ENCODE results near the gene TULP1. TPM values are rescaled to one million over a fixed set of nuclear protein-coding genes. Genes with fewer than 3 reads are reported as not detected.

The TULP1 gene
- total and polyA plus RNA-seq, 2 of the 8 experiments (the other 6 are each of a cell fraction or from before 2014, with no cell fraction given) = 3.2 to 6.8 TPM

DNA sequence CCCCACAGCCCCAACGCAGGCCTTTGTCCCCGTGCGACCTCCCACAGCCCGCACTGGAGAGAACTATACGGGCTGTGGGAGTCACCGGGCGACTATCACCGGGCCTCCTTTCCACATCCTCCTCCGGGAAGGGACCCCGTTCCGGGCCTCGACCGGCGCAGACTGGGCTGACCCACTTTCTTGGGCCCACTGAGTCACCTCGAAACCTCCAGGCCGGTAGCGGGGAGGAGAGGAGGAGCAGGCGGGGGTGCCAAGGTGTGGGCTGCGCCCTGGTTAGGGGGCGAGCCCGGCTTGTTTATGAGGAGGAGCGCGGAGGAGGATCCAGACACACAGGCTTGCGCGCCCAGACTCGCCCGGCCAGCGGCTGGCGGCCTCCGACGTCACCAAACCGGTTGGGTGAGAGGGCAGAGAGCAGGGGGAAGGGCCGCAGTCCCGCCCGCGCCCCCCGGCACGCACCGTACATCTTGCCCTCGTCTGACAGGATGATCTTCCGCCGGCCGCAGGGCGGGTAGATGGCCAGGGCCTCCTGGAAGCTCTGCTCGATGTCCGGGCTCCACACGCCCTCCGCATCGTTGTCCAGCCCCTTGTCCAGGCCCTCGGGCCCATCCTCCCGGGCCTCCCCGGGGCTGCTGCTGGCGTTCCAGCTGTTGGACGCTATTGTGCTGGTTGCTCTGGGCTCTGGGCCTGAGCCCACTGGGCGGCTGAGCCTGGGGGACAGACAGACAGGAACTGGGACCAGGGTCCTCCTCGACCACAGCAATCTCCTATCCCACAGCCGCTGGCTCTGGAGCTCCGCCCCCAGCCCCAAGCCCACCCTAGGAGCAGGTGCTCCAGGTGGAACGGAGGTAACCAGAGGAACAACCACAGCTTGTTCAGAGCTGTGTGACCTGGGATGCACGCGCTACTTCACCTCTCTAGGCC lies 26.4 kb downstream of the TULP1 start (continued):
- TF ChIP-seq SAP30 (IDR thresholded peaks at IDR 0.05; ENCODE audit: insufficient read depth, insufficient replicate concordance, low read length) (no peak), SIX5 (IDR thresholded peaks at IDR 0.05; ENCODE audit: low read depth, low read length) (no peak), SUZ12 (IDR thresholded peaks at IDR 0.05; ENCODE audit: low read length) (no peak), ZNF274 (IDR thresholded peaks at IDR 0.05; ENCODE audit: borderline replicate concordance, extremely low read depth, low read length) (no peak), MAFK (IDR thresholded peaks at IDR 0.05; ENCODE audit: low read depth, low read length) (no peak), ASH2L (IDR thresholded peaks at IDR 0.05; ENCODE audit: low read length) (peak; percentile 98), BRCA1 (IDR thresholded peaks at IDR 0.05; ENCODE audit: low read depth, low read length) (no peak), TAF1 (IDR thresholded peaks at IDR 0.05; ENCODE audit: low read depth, low read length) (peak; percentile 92), POLR2AphosphoS5 (IDR thresholded peaks at IDR 0.05; ENCODE audit: low read depth, low read length) (peak; percentile 94), NRF1 (IDR thresholded peaks at IDR 0.05; ENCODE audit: low read depth, low read length) (no peak), SP1 (IDR thresholded peaks at IDR 0.05; ENCODE audit: low read depth, low read length) (peak; percentile 96), CHD1 (IDR thresholded peaks at IDR 0.05; ENCODE audit: low read depth, low read length) (no peak), CREB1 (IDR thresholded peaks at IDR 0.05) (peak; percentile 93), KDM5A (IDR thresholded peaks at IDR 0.05; ENCODE audit: low read length) (no peak), EP300 (IDR thresholded peaks at IDR 0.05; ENCODE audit: borderline replicate concordance in 1 of 2, low read depth in 2 of 2, low read length in 2 of 2) (peak; percentile 73 to 93), SIN3A (conservative IDR thresholded peaks at IDR 0.05 in 1 of 2, IDR thresholded peaks at IDR 0.05 in 1 of 2; ENCODE audit: low read depth in 1 of 2, low read length in 2 of 2) (peak in 1 of 2 experiments; percentile 37; a peak in 3 of 4 replicates), FOSL1 (IDR thresholded peaks at IDR 0.05; ENCODE audit: insufficient read depth, low read depth, low read length) (no peak), TBP (IDR thresholded peaks at IDR 0.05; ENCODE audit: low read depth, low read length) (peak; percentile 82; the same call in 1 of the 2 replicates), RBBP5 (IDR thresholded peaks at IDR 0.05; ENCODE audit: borderline replicate concordance, low read depth, low read length) (peak; percentile 97), POLR2A (IDR thresholded peaks at IDR 0.05; ENCODE audit: control extremely low read depth in 1 of 2, low read depth in 2 of 2, low read length in 2 of 2) (peak in 1 of 2 experiments; percentile 97; a peak in 2 of 3 replicates), KDM1A (IDR thresholded peaks at IDR 0.05; ENCODE audit: borderline replicate concordance, low read length) (no peak), SP4 (IDR thresholded peaks at IDR 0.05; ENCODE audit: low read length) (no peak)
- TF ChIP-seq, protein P1, sequence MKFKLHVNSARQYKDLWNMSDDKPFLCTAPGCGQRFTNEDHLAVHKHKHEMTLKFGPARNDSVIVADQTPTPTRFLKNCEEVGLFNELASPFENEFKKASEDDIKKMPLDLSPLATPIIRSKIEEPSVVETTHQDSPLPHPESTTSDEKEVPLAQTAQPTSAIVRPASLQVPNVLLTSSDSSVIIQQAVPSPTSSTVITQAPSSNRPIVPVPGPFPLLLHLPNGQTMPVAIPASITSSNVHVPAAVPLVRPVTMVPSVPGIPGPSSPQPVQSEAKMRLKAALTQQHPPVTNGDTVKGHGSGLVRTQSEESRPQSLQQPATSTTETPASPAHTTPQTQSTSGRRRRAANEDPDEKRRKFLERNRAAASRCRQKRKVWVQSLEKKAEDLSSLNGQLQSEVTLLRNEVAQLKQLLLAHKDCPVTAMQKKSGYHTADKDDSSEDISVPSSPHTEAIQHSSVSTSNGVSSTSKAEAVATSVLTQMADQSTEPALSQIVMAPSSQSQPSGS (IDR thresholded peaks at IDR 0.05; ENCODE audit: low read length) = peak; percentile 76; the same call in 1 of the 2 replicates
